Stimulated activated CD8-positive, alpha-beta memory T cell treated with anti-CD3 and anti-CD28 coated beads, Interleukin-15, amount 100 ng/mL, for 24 hours (primary cell): ENCODE results near the gene GATA3.

Experiments
- DNase-seq: peaks from one replicate; pipeline ENCODE4 v3.0.0-alpha.2; 2020; ENCODE audit warnings: low read depth

The GATA3 gene

GRCh38 chr10:8051109-8051821 is 3.2 kb upstream of the GATA3 start:
- no peak for DNase-seq

GRCh38 chr10:8051851-8052257 is 2.6 kb upstream of the GATA3 start:
- DNase-seq, result no peak

DNA sequence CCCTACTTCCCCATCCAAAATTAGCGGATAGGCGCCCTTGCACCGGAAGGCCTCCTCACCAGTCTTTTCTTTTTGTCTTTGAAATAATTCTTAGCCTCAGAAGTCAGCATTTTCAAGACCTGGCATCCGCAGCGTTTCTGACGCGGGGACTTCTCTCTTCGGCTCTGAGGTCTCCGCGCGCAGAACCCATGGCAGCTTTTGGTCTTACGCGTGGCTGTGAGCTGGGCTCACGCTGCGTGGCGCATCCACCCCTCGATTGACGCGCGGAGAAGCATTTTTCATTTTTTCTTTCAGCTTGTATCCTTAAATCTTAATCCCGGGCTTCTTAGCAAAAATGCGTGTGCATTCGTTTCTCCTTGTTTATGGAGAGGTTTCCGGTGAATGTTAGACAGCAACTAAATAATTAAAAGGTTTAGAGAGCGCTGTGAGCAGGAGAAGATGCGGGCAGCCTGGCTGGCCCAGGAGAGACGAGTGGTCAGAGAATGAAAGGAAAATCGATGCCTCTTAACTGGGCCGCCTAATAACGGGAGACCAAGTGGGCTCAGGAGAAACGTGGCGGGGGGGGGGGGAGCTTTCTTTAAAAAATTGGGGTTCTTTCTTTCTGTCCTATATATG is 2.0 kb upstream of the GATA3 start:
- DNase-seq, result no peak

- no peak for DNase-seq
Measured at GRCh38 chr10:8052956-8053445, 1.5 kb upstream of the GATA3 start.

GRCh38 chr10:8053446-8054243 is 843 bp upstream of the GATA3 start:
- DNase-seq, result peak; percentile 95

- DNase-seq, result no peak
Measured at GRCh38 chr10:8054244-8054493, 319 bp upstream of the GATA3 start.

DNA sequence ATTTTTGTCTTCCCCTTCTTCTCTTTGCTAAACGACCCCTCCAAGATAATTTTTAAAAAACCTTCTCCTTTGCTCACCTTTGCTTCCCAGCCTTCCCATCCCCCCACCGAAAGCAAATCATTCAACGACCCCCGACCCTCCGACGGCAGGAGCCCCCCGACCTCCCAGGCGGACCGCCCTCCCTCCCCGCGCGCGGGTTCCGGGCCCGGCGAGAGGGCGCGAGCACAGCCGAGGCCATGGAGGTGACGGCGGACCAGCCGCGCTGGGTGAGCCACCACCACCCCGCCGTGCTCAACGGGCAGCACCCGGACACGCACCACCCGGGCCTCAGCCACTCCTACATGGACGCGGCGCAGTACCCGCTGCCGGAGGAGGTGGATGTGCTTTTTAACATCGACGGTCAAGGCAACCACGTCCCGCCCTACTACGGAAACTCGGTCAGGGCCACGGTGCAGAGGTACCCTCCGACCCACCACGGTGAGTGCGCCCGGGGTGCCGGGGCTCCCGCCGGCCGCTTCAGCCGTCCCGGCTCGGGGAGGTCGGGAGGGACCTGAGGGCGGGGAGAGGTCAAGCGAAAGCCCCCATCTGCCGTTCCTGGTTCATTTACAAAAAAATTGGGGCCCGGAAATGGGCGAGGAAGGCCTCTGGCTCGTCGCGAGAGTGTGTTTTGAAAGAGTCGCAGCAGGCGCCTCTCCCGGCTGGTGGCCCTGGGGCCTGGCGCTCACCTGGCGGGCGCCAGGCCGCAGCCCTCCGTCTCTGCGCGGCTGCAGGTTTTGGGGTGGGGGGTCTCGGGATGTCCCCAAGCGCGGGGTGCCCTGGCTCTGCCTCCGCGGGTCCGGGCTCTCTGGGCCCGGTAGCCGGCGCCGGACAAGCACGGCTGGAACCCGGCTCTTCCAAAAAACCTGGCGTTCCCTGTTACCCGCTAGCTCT is 1.2 kb downstream of the GATA3 start:
- DNase-seq, result no peak

DNA sequence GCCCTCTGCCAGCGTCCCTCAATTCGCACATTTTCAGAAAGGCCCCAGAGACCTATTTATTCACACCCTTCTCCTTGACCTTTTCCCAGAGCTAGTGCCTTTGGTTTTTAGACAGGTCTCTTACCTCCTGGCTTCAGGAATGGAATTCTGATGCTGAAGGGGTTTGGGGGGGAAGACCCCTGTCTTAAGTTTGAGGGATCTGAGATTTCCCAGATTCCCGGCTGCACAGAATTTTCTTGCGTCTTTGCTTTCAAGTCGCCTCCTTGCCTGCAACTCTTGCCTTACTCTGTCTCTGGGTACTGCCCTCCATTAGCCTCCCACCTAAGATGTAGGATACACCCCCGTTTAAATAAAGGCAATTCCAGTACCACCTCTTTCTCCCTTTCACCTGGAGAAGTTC is 1.9 kb downstream of the GATA3 start:
- DNase-seq, result no peak

GRCh38 chr10:8056871-8057331 is 2.4 kb downstream of the GATA3 start:
- DNase-seq, result no peak

DNA sequence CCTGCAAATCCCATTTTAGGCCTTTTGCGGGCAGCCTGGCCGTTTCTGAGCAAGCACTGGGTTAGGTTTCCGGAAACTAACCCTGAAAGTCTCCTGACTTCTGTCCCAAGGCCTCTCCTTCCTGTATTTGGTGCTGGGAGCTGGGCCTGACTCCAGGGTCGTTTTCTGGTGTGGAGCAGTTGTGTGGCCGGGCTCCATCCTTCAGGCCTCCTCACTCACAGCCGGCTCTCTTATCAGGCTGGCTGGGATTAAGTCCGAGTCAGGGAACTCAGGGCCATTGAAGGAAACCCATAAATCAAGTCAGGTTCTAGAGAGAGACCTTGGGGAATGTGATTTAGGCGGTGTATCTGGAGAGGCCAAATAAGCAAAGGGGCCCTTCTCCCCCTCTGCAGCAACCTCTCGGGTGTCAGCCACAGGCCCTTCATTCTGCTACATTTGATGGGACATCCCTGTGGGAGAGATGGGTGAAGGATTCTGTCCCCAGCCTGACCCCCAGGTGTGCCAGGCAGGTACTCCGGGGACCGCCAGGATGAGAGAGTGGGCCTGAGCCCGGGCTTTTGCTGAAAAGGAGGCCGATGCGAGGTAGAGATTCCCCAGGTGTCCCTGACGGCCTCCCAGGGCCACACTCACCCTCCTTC is 3.3 kb downstream of the GATA3 start:
- no peak for DNase-seq

DNA sequence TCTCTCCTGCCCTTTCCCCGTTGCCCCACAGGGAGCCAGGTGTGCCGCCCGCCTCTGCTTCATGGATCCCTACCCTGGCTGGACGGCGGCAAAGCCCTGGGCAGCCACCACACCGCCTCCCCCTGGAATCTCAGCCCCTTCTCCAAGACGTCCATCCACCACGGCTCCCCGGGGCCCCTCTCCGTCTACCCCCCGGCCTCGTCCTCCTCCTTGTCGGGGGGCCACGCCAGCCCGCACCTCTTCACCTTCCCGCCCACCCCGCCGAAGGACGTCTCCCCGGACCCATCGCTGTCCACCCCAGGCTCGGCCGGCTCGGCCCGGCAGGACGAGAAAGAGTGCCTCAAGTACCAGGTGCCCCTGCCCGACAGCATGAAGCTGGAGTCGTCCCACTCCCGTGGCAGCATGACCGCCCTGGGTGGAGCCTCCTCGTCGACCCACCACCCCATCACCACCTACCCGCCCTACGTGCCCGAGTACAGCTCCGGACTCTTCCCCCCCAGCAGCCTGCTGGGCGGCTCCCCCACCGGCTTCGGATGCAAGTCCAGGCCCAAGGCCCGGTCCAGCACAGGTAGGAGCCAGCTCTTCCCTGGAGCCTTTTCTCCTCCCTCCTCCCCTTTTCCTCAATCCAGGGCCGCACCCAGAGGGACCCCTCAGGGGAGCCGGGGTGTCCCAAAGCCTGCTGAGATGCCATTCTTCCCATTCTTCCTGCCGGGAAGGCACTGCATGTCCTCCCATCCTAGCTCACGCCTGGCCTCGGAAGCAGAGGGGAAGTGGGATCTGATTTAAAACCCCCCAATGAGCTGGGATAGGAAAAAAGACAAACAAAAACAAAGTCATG is 4.0 kb downstream of the GATA3 start:
- no peak for DNase-seq

DNA sequence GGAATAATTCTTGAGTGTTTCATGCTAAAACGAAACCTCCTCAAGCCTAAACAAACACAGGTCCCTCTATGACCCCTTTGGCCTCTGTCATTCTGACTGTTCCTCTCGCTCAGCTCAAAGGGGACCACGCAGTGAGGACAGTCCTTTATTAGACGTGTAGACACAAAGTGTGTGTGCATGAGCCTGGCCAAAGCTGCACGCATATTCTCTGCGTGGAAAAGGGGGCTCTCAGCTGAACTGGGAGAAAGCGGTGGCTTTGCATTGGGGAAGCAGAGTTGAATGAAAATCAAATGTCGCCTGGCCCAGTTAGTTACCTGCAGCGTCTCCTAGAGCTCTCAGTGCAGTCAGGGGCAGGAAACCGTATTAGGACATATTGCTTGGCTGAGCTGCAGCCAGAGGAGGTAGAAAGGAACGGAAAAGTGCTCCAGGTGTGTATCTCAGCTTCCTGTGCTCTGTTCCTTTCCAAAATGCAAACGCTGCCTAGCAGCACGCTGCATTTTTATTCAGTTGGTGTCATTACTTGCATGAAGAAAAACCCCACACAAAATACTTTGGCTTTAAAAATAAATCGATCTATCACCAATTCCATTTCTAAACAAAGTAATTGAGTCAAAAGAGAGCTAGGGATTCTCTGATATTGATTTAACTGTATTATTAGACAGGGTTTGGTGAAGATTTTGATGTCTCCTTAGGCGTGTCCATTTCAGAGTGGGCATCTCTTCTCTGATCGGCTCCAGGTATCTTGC is 4.9 kb downstream of the GATA3 start:
- DNase-seq, result no peak

GRCh38 chr10:8060010-8060703 is 5.7 kb downstream of the GATA3 start:
- DNase-seq, result no peak

DNA sequence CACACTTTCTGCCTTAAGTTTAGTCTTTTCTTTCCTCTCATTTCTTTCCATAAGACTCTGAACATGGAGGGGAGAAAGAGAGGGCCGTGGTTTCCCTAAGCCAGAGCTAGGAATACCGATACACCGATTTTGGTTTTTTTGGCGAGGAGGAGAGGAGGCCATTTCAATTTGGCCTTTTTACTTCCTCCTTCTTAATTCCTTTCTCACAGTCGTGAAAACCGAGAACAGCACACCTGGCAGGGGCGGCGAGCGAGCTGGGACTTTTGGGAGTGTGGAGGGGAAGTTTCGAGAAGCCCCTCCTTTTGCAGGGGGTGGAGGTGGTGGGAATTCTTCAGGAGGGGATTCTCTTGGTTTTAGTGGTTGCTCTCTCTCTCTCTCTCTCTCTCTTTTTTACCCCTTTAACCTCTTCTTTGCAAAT is 6.2 kb downstream of the GATA3 start:
- no peak for DNase-seq

GRCh38 chr10:8061274-8062211 is 7.1 kb downstream of the GATA3 start:
- DNase-seq, result no peak

GRCh38 chr10:8063128-8063908 is 8.8 kb downstream of the GATA3 start:
- DNase-seq, result no peak

- no peak for DNase-seq
Measured at GRCh38 chr10:8063935-8064334, 9.4 kb downstream of the GATA3 start.
